Activated T-cell treated with anti-CD3 and anti-CD28 coated beads for 24 hours (primary cell): ENCODE measurements around the gene DIRAS3.
"Not testable (repeated sequence)": the region's sequence is repeated elsewhere in the genome, so short reads cannot be mapped to it uniquely, and the experiment has no call there.

Experiments used
- DNase-seq: peaks from one replicate; pipeline ENCODE4 v3.0.0-alpha.2; 2020; ENCODE audit warnings: low read depth

The DIRAS3 gene

GRCh38 chr1:68049941-68050878 is at the start of gene DIRAS3:
Gene DIRAS3, minus strand, starts transcription at chr1:68050627. Its CDS starts 3,330 bp downstream, at chr1:68047297.
- no peak for DNase-seq

- no peak for DNase-seq
Observed at GRCh38 chr1:68093737-68094136, 43.3 kb upstream of the DIRAS3 start.

GRCh38 chr1:68087184-68087583 is 36.8 kb upstream of the DIRAS3 start:
- no peak for DNase-seq

GRCh38 chr1:68085752-68086151 is 35.3 kb upstream of the DIRAS3 start:
- DNase-seq: no peak

GRCh38 chr1:68083686-68084085 is 33.3 kb upstream of the DIRAS3 start:
- DNase-seq: no peak

GRCh38 chr1:68081775-68082283 is 31.4 kb upstream of the DIRAS3 start:
- no peak for DNase-seq

GRCh38 chr1:68078647-68079046 is 28.2 kb upstream of the DIRAS3 start:
- DNase-seq: no peak

- DNase-seq: no peak
Observed at GRCh38 chr1:68074472-68074871, 24.0 kb upstream of the DIRAS3 start.

- DNase-seq: no peak
Observed at GRCh38 chr1:68065766-68066165, 15.3 kb upstream of the DIRAS3 start.

GRCh38 chr1:68058053-68058452 is 7.6 kb upstream of the DIRAS3 start:
- not testable (repeated sequence) for DNase-seq

GRCh38 chr1:68057564-68057963 is 7.1 kb upstream of the DIRAS3 start:
- no peak for DNase-seq

GRCh38 chr1:68057050-68057449 is 6.6 kb upstream of the DIRAS3 start:
- DNase-seq: no peak

GRCh38 chr1:68051475-68051874 is 1.0 kb upstream of the DIRAS3 start:
- no peak for DNase-seq

- no peak for DNase-seq
Observed at GRCh38 chr1:68047659-68048026, 2.8 kb downstream of the DIRAS3 start.

GRCh38 chr1:68046885-68047658 is 3.4 kb downstream of the DIRAS3 start:
- no peak for DNase-seq

- no peak for DNase-seq
Observed at GRCh38 chr1:68046423-68046822, 4.0 kb downstream of the DIRAS3 start.

- no peak for DNase-seq
Observed at GRCh38 chr1:68045511-68046180, 4.8 kb downstream of the DIRAS3 start.

GRCh38 chr1:68043443-68044090 is 6.9 kb downstream of the DIRAS3 start:
- no peak for DNase-seq

- no peak for DNase-seq
Observed at GRCh38 chr1:68036946-68037345, 13.5 kb downstream of the DIRAS3 start.

- DNase-seq: no peak
Observed at GRCh38 chr1:68029444-68029843, 21.0 kb downstream of the DIRAS3 start.

GRCh38 chr1:68028566-68028965 is 21.9 kb downstream of the DIRAS3 start:
- DNase-seq: no peak
